WTC11 (cell line): Measurements from ENCODE around the gene PPIB. TPM values are rescaled to one million over a fixed set of nuclear protein-coding genes. Genes with fewer than 3 reads are reported as not detected.

Source experiments
- ATAC-seq: fragments of 200-7000 bp; cut with Tn5 transposase; 2 replicates; pipeline ENCODE4 v1.10.0; 2021; ENCODE audit warnings: mild to moderate bottlenecking, moderate library complexity
- CTCF ChIA-PET: fragments of 300-600 bp; sonication (Branson Sonifier 250); formaldehyde crosslinking; loops from one replicate; lab custom pipeline; 2021; ENCODE audit warnings: antibody characterized with exemption; lab: Charles Lee
- POLR2A ChIA-PET: fragments of 350-600 bp; sonication (Branson Sonifier 250); formaldehyde crosslinking; loops from one replicate; lab custom pipeline; 2021; ENCODE audit warnings: antibody characterized with exemption; lab: Charles Lee
- DNase-seq: peaks from one replicate; pipeline ENCODE4 v3.0.0; 2021; ENCODE audit warnings: low spot score
- H3K27ac Mint-ChIP-seq: 2 replicates; pipeline ENCODE4 v1.8.0; 2021; ENCODE audit warnings: mixed read lengths
- H3K27me3 Mint-ChIP-seq: 2 replicates; pipeline ENCODE4 v1.8.0; 2021; ENCODE audit warnings: low read depth, mild to moderate bottlenecking, moderate library complexity, mixed read lengths
- H3K36me3 Mint-ChIP-seq: 2 replicates; pipeline ENCODE4 v1.8.0; 2021; ENCODE audit warnings: mixed read lengths
- H3K4me1 Mint-ChIP-seq: 2 replicates; pipeline ENCODE4 v1.8.0; 2022; ENCODE audit warnings: mixed read lengths
- H3K4me3 Mint-ChIP-seq: 2 replicates; pipeline ENCODE4 v1.8.0; 2021; ENCODE audit warnings: mild to moderate bottlenecking, moderate library complexity, mixed read lengths
- H3K9me3 Mint-ChIP-seq: 2 replicates; pipeline ENCODE4 v1.8.0; 2021; ENCODE audit warnings: mixed read lengths
- CREB1 ChIP-seq: sonication (generic); formaldehyde crosslinking; IDR thresholded peaks from 2 replicates; pipeline ENCODE4 v1.8.0; 2023; ENCODE audit warnings: mild to moderate bottlenecking, missing genetic modification reagents
- CREM ChIP-seq: sonication (generic); formaldehyde crosslinking; IDR thresholded peaks from 2 replicates; pipeline ENCODE4 v1.8.1; 2022; ENCODE audit warnings: mild to moderate bottlenecking, missing genetic modification reagents, moderate library complexity
- EMX1 ChIP-seq: fragments of 250-450 bp; sonication (Bioruptor Pico); IDR thresholded peaks from 2 replicates; pipeline ENCODE4 v1.8.0; 2021; ENCODE audit warnings: mild to moderate bottlenecking
- ESRRA ChIP-seq: sonication (generic); formaldehyde crosslinking; IDR thresholded peaks from 2 replicates; pipeline ENCODE4 v1.8.1; 2022; ENCODE audit warnings: mild to moderate bottlenecking, missing genetic modification reagents, borderline replicate concordance
- FOXP1 ChIP-seq: sonication (generic); formaldehyde crosslinking; IDR thresholded peaks from 2 replicates; pipeline ENCODE4 v1.8.0; 2022; ENCODE audit warnings: missing genetic modification reagents, mild to moderate bottlenecking, moderate library complexity, borderline replicate concordance
- GABPB1 ChIP-seq: sonication (generic); formaldehyde crosslinking; IDR thresholded peaks from 2 replicates; pipeline ENCODE4 v1.8.1; 2023; ENCODE audit warnings: mild to moderate bottlenecking, missing genetic modification reagents
- KAT7 ChIP-seq: sonication (generic); formaldehyde crosslinking; IDR thresholded peaks from 2 replicates; pipeline ENCODE4 v1.8.1; 2023; ENCODE audit warnings: missing genetic modification reagents, mild to moderate bottlenecking, borderline replicate concordance
- MXD4 ChIP-seq: fragments of 250-450 bp; sonication (Bioruptor Pico); IDR thresholded peaks from 2 replicates; pipeline ENCODE4 v1.8.0; 2021; ENCODE audit warnings: mild to moderate bottlenecking, moderate library complexity, borderline replicate concordance
- NFATC4 ChIP-seq: fragments of 250-450 bp; sonication (Bioruptor Pico); IDR thresholded peaks from 2 replicates; pipeline ENCODE4 v1.9.0; 2021; ENCODE audit warnings: mild to moderate bottlenecking
- SOX15 ChIP-seq: fragments of 250-450 bp; sonication (Bioruptor Pico); IDR thresholded peaks from 2 replicates; pipeline ENCODE4 v1.9.0; 2021; ENCODE audit warnings: mild to moderate bottlenecking
- TEAD1 ChIP-seq: sonication (generic); formaldehyde crosslinking; IDR thresholded peaks from 2 replicates; pipeline ENCODE4 v1.8.0; 2022; ENCODE audit warnings: mild to moderate bottlenecking, missing genetic modification reagents
- ZNF121 ChIP-seq: sonication (generic); formaldehyde crosslinking; IDR thresholded peaks from 2 replicates; pipeline ENCODE4 v1.8.0; 2023; ENCODE audit warnings: missing genetic modification reagents
- ZNF138 ChIP-seq: sonication (generic); formaldehyde crosslinking; conservative IDR thresholded peaks from 2 replicates; pipeline ENCODE4 v1.8.1; 2022; ENCODE audit warnings: mild to moderate bottlenecking, moderate library complexity, missing genetic modification reagents
- ZNF232 ChIP-seq: sonication (generic); formaldehyde crosslinking; IDR thresholded peaks from 2 replicates; pipeline ENCODE4 v1.8.0; 2022; ENCODE audit warnings: mild to moderate bottlenecking, missing genetic modification reagents
- total RNA-seq: library from RNA; stranded (reverse); gene quantifications from 3 replicates; pipeline ENCODE4 v1.2.3, GENCODE V29; 2021
- TF ChIP-seq, protein P1 (sequence below): sonication (generic); formaldehyde crosslinking; IDR thresholded peaks from 2 replicates; pipeline ENCODE4 v1.8.0; 2023; ENCODE audit warnings: missing genetic modification reagents, mild to moderate bottlenecking, borderline replicate concordance
- TF ChIP-seq, protein P2 (sequence below): sonication (generic); formaldehyde crosslinking; IDR thresholded peaks from 2 replicates; pipeline ENCODE4 v1.8.1; 2023; ENCODE audit warnings: mild to moderate bottlenecking, missing genetic modification reagents
- TF ChIP-seq, protein P3 (sequence below): fragments of 250-450 bp; sonication (Bioruptor Pico); IDR thresholded peaks from 2 replicates; pipeline ENCODE4 v1.9.0; 2021; ENCODE audit warnings: moderate library complexity, mild to moderate bottlenecking, inconsistent platforms, borderline replicate concordance
- TF ChIP-seq, protein P4 (sequence below): sonication (generic); formaldehyde crosslinking; IDR thresholded peaks from 2 replicates; pipeline ENCODE4 v1.8.1; 2023; ENCODE audit warnings: mild to moderate bottlenecking, missing genetic modification reagents, moderate library complexity

PPIB gene
- total RNA-seq, 1 experiment from 2014 or later = 485 TPM

DNA sequence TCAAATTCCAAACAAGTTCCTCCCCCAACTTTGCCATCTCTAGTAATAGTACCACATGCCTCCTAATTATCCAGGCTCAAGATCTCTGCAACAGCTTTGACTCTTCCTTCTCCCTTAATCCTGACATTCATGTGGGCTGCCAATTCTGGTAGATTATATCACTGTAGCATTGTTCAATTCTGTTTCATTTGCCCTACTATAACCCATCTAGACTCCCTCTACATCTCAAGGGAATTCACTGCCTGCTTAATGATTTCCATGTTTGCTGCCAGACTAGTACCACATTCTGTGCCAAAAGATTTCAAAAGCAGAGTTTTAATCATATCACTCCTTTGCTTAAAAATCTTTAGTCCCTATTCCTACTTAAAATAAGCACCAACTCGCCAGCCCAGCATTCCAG lies 34.6 kb upstream of the PPIB start:
- H3K9me3 Mint-ChIP-seq = no peaks in the 10 kb centered on the region
- CTCF ChIA-PET = no interaction called here
- H3K27ac Mint-ChIP-seq = no peak overlapping the region

DNA sequence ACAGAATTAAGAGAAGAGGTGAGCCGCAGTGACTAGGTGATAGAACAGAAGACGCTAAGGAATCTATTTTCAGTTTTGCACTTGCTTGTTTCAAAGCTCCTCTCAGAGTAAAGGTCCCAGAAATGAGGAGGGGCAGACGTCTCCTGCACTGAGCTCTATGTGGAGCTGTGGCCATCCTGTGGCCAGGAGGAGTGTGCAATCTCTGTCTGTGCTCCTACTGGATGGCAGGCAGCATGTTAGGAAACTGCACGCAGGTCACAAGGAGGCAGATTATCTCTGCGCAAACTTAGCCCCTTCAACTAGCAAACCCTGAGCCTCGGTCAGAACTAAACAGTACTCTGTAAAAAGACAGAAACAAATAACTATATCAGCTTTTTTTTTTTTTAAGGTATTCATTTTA lies 31.1 kb upstream of the PPIB start:
- DNase-seq = peak; percentile 17
- Mint-ChIP-seq H3K27me3 (no peaks in the 10 kb centered on the region), H3K27ac (no peak overlapping the region), H3K36me3 (no peaks in the 10 kb centered on the region), H3K9me3 (no peaks in the 10 kb centered on the region), H3K4me1 (no peaks in the 10 kb centered on the region), H3K4me3 (no peak overlapping the region)
- no peak for TF ChIP-seq NFATC4 (CRISPR knock-in tag)
- TF ChIP-seq MXD4 = no peak
- no peak for TF ChIP-seq SOX15 (CRISPR knock-in tag)
- TF ChIP-seq CREM = no peak
- no peak for TF ChIP-seq ZNF232 (CRISPR knock-in tag)
- no peak for TF ChIP-seq TEAD1 (CRISPR knock-in tag)
- TF ChIP-seq FOXP1 (CRISPR knock-in tag) = no peak
- no peak for TF ChIP-seq EMX1 (CRISPR knock-in tag)
- TF ChIP-seq ESRRA = no peak
- peak; percentile 78 for ATAC-seq
- ChIA-PET POLR2A (interaction anchor here (0.6 to 1.0 kb wide), 2 partner anchors 15 to 353 kb away, joined by 3 read pairs; no protein-coding TSS in a partner anchor), CTCF (interaction anchor here (0.7 to 2.8 kb wide), 5 partner anchors 30 to 488 kb away, joined by 3 to 12 read pairs (median 3); partner anchors contain the start of genes CSNK1G1 and PPIB)

More for the DNA sequence above, 34.6 kb upstream of the PPIB start:
- H3K36me3 Mint-ChIP-seq = peaks cover 7% of the 10 kb centered on the region; the same call in 1 of the 2 replicates
- TF ChIP-seq CREB1 (CRISPR knock-in tag) (no peak), GABPB1 (CRISPR knock-in tag) (no peak), ZNF138 (no peak), KAT7 (no peak), MXD4 (no peak), TEAD1 (CRISPR knock-in tag) (no peak), EMX1 (CRISPR knock-in tag) (no peak), ZNF121 (CRISPR knock-in tag) (no peak)
- TF ChIP-seq, protein P1, sequence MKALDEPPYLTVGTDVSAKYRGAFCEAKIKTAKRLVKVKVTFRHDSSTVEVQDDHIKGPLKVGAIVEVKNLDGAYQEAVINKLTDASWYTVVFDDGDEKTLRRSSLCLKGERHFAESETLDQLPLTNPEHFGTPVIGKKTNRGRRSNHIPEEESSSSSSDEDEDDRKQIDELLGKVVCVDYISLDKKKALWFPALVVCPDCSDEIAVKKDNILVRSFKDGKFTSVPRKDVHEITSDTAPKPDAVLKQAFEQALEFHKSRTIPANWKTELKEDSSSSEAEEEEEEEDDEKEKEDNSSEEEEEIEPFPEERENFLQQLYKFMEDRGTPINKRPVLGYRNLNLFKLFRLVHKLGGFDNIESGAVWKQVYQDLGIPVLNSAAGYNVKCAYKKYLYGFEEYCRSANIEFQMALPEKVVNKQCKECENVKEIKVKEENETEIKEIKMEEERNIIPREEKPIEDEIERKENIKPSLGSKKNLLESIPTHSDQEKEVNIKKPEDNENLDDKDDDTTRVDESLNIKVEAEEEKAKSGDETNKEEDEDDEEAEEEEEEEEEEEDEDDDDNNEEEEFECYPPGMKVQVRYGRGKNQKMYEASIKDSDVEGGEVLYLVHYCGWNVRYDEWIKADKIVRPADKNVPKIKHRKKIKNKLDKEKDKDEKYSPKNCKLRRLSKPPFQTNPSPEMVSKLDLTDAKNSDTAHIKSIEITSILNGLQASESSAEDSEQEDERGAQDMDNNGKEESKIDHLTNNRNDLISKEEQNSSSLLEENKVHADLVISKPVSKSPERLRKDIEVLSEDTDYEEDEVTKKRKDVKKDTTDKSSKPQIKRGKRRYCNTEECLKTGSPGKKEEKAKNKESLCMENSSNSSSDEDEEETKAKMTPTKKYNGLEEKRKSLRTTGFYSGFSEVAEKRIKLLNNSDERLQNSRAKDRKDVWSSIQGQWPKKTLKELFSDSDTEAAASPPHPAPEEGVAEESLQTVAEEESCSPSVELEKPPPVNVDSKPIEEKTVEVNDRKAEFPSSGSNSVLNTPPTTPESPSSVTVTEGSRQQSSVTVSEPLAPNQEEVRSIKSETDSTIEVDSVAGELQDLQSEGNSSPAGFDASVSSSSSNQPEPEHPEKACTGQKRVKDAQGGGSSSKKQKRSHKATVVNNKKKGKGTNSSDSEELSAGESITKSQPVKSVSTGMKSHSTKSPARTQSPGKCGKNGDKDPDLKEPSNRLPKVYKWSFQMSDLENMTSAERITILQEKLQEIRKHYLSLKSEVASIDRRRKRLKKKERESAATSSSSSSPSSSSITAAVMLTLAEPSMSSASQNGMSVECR (CRISPR knock-in tag) = no peak
- TF ChIP-seq, protein P2, sequence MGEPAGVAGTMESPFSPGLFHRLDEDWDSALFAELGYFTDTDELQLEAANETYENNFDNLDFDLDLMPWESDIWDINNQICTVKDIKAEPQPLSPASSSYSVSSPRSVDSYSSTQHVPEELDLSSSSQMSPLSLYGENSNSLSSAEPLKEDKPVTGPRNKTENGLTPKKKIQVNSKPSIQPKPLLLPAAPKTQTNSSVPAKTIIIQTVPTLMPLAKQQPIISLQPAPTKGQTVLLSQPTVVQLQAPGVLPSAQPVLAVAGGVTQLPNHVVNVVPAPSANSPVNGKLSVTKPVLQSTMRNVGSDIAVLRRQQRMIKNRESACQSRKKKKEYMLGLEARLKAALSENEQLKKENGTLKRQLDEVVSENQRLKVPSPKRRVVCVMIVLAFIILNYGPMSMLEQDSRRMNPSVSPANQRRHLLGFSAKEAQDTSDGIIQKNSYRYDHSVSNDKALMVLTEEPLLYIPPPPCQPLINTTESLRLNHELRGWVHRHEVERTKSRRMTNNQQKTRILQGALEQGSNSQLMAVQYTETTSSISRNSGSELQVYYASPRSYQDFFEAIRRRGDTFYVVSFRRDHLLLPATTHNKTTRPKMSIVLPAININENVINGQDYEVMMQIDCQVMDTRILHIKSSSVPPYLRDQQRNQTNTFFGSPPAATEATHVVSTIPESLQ (CRISPR knock-in tag) = no peak
- TF ChIP-seq, protein P3, sequence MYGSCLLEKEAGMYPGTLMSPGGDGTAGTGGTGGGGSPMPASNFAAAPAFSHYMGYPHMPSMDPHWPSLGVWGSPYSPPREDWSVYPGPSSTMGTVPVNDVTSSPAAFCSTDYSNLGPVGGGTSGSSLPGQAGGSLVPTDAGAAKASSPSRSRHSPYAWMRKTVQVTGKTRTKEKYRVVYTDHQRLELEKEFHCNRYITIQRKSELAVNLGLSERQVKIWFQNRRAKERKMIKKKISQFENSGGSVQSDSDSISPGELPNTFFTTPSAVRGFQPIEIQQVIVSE (CRISPR knock-in tag) = no peak
- TF ChIP-seq, protein P4, sequence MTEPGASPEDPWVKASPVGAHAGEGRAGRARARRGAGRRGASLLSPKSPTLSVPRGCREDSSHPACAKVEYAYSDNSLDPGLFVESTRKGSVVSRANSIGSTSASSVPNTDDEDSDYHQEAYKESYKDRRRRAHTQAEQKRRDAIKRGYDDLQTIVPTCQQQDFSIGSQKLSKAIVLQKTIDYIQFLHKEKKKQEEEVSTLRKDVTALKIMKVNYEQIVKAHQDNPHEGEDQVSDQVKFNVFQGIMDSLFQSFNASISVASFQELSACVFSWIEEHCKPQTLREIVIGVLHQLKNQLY (CRISPR knock-in tag) = no peak
- H3K4me1 Mint-ChIP-seq = no peaks in the 10 kb centered on the region
- DNase-seq (no peak), ATAC-seq (no peak)
- no peaks in the 10 kb centered on the region for H3K27me3 Mint-ChIP-seq
- no peak overlapping the region for H3K4me3 Mint-ChIP-seq
- POLR2A ChIA-PET = no interaction called here
